ENCODE measurements around the gene MUC22. TPM values are rescaled to one million over a fixed set of nuclear protein-coding genes. Genes with fewer than 3 reads are reported as not detected.
"Not testable (repeated sequence)": the region's sequence is repeated elsewhere in the genome, so short reads cannot be mapped to it uniquely, and the experiment has no call there.

MUC22 gene
- total and polyA plus RNA-seq, 2 donors = 0.02 to 0.05 TPM

DNA sequence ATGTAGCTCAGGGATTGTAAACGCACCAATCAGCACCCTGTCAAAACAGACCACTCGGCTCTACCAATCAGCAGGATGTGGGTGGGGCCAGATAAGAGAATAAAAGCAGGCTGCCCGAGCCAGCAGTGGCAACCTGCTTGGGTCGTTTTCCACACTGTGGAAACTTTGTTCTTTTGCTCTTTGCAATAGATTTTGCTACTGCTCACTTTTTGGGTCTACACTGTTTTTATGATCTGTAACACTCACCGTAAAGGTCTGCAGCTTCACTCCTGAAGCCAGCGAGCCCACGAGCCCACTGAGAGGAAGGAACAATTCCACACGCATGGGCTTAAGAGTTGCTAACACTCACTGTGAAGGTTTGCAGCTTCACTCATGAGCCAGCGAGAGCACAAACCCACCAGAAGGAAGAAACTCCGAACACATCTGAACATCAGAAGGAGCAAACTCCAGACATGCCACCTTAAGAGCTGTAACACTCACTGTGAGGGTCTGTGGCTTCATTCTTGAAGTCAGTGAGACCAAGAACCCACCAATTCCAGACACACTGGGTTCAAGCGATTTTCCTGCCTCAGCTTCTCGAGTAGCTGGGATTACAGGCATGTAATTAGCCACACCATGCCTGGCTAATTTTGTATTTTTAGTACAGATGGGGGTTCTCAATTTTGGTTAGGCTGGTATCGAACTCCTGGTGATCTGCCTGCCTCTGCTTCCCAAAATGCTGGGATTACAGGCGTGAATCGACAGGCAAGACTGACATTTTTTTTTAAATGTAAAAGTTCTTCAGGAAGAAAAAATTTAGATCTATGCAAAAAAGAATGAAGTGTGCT is 11.6 kb downstream of the MUC22 start:
- H3K27me3 ChIP-seq (ENCODE audit: control insufficient read depth in 2 of 2, insufficient read depth in 1 of 2, low read length in 1 of 2); H3K4me1 ChIP-seq (ENCODE audit: control insufficient read depth in 2 of 2, insufficient read depth in 2 of 2, low read length in 2 of 2); DNase-seq (ENCODE audit: low read depth in 6 of 9, low spot score in 9 of 9); H3K36me3 ChIP-seq (ENCODE audit: control insufficient read depth in 2 of 2, insufficient read depth in 2 of 2, low read length in 1 of 2); H3K9me3 ChIP-seq (ENCODE audit: control insufficient read depth in 2 of 2, insufficient read depth in 1 of 2, low read length in 1 of 2); H3K4me3 ChIP-seq (ENCODE audit: low read length in 2 of 2); H3K27ac ChIP-seq (ENCODE audit: low read depth in 1 of 2, low read length in 1 of 2): not testable (repeated sequence)
- 84% methylated on average over 15 of the region's 15 CpGs for WGBS

DNA sequence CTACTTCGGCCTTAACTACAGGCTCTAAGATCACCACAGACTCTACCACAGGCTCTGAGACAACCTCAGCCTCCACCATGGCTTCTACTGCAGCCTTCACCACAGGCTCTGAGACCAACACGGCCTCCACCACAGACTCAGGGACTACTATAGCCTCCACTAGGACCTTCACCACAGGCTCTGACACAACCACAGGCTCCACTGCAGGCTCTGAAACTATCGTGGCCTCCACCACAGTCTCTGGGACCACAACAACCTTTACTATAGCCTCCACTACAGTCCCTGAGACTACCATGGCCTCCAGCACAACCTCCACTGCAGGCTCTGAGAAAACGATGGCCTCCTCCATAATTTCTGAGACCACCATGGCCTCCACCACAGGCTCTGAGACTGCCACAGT is 15.3 kb downstream of the MUC22 start:
- Histone ChIP-seq H3K27ac (ENCODE audit: low read depth in 1 of 2, low read length in 1 of 2) (no peak overlapping the region), H3K36me3 (ENCODE audit: control insufficient read depth in 2 of 2, insufficient read depth in 2 of 2, low read length in 1 of 2) (no peaks in the 10 kb centered on the region), H3K27me3 (ENCODE audit: control insufficient read depth in 2 of 2, insufficient read depth in 1 of 2, low read length in 1 of 2) (peaks cover 0 to 4% of the 10 kb centered on the region in 2 donors), H3K4me1 (ENCODE audit: control insufficient read depth in 2 of 2, insufficient read depth in 2 of 2, low read length in 2 of 2) (no peaks in the 10 kb centered on the region), H3K9me3 (ENCODE audit: control insufficient read depth in 2 of 2, insufficient read depth in 1 of 2, low read length in 1 of 2) (peaks cover 1 to 4% of the 10 kb centered on the region in 2 donors), H3K4me3 (ENCODE audit: low read length in 2 of 2) (no peak overlapping the region)
- 89% methylated on average over 4 of the region's 4 CpGs for WGBS
- no peak for DNase-seq (ENCODE audit: low read depth in 6 of 9, low spot score in 9 of 9)

DNA sequence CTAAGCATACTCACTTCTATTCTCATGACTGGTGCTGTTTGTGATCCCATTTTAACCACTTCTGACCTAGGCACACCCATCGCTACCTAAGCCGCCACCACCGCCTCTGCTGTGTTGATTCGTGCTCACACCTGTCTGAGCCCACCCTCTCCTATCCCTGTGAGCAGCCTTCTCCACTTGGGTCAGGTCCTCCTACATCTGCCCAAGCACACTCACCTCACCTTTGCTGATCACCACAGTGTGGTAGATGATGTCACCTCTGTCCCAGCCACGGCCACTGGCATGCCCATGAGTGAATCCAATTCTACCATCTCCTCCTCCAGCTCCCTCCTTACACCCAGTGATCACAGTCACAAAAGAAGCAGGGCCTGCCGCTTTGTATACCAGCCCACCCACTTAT is 20.8 kb downstream of the MUC22 start:
- Histone ChIP-seq H3K4me1 (ENCODE audit: control insufficient read depth in 2 of 2, insufficient read depth in 2 of 2, low read length in 2 of 2) (no peaks in the 10 kb centered on the region), H3K27me3 (ENCODE audit: control insufficient read depth in 2 of 2, insufficient read depth in 1 of 2, low read length in 1 of 2) (peaks cover 0 to 11% of the 10 kb centered on the region in 2 donors), H3K27ac (ENCODE audit: low read depth in 1 of 2, low read length in 1 of 2) (no peak overlapping the region), H3K9me3 (ENCODE audit: control insufficient read depth in 2 of 2, insufficient read depth in 1 of 2, low read length in 1 of 2) (peaks cover 0 to 4% of the 10 kb centered on the region in 2 donors), H3K36me3 (ENCODE audit: control insufficient read depth in 2 of 2, insufficient read depth in 2 of 2, low read length in 1 of 2) (no peaks in the 10 kb centered on the region), H3K4me3 (ENCODE audit: low read length in 2 of 2) (no peak overlapping the region)
- no peak for DNase-seq (ENCODE audit: low read depth in 6 of 9, low spot score in 9 of 9)
- WGBS = 97% methylated on average over 6 of the region's 6 CpGs

DNA sequence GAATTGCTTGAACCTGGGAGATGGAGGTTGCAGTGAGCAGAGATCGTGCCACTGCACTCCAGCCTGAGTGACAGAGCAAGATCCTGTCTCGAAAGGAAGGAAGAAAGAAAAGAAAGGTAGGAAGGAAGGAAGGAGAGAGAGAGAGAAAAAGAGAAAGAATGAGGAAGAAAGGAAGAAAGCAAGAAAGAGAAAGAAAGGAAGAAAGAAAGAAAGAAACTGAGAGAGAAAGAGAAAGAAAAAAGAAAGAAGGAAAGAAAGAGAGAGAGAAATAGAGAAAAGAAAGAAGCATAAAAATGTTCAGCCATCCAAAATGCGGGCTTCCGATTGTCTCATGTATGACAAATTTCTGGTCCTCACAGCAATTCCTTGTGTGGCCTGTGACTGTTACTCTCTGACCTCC is 22.8 kb downstream of the MUC22 start:
- H3K4me1 ChIP-seq (ENCODE audit: control insufficient read depth in 2 of 2, insufficient read depth in 2 of 2, low read length in 2 of 2) = no peaks in the 10 kb centered on the region
- no peaks in the 10 kb centered on the region for H3K36me3 ChIP-seq (ENCODE audit: control insufficient read depth in 2 of 2, insufficient read depth in 2 of 2, low read length in 1 of 2)
- H3K27ac ChIP-seq (ENCODE audit: low read depth in 1 of 2, low read length in 1 of 2) = no peak overlapping the region
- no peak for DNase-seq (ENCODE audit: low read depth in 6 of 9, low spot score in 9 of 9)
- WGBS = 95% methylated on average over 4 of the region's 4 CpGs
- H3K27me3 ChIP-seq (ENCODE audit: control insufficient read depth in 2 of 2, insufficient read depth in 1 of 2, low read length in 1 of 2) = peaks cover 0 to 17% of the 10 kb centered on the region in 2 donors
- no peaks in the 10 kb centered on the region for H3K9me3 ChIP-seq (ENCODE audit: control insufficient read depth in 2 of 2, insufficient read depth in 1 of 2, low read length in 1 of 2)
- no peak overlapping the region for H3K4me3 ChIP-seq (ENCODE audit: low read length in 2 of 2)

DNA sequence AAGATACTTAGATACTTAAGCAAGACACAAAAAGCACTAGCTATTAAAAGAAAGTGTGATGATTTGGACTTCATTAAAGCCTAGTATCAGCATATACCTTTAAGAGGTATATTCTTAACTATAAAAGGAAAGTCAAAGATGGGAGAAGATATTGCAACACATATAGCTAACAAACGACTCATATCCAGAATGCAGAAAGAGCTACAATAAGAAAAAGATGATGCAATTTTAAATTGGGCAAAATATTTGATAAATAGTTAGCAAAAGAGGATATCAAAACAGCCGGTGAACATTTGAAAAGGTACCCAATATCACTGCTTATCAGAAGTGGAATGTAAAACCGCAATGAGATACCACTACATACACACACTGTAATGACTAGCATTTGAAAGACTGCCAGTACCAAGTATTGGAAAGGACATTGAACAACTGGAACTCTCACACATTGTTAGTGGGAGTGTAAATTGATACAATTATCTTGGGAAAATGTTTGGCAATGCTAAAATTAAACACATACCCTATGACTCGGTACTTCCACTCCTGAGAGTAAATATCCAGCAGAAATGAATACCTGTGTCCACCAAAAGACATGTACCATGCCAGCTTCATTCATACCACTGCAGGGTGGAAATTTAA is 25.7 kb downstream of the MUC22 start:
- no peak for DNase-seq (ENCODE audit: low read depth in 6 of 9, low spot score in 9 of 9)
- 87% methylated on average over 4 of the region's 4 CpGs for WGBS
- Histone ChIP-seq H3K4me3 (ENCODE audit: low read length in 2 of 2) (no peak overlapping the region), H3K27me3 (ENCODE audit: control insufficient read depth in 2 of 2, insufficient read depth in 1 of 2, low read length in 1 of 2) (peaks cover 0 to 21% of the 10 kb centered on the region in 2 donors), H3K4me1 (ENCODE audit: control insufficient read depth in 2 of 2, insufficient read depth in 2 of 2, low read length in 2 of 2) (no peaks in the 10 kb centered on the region), H3K9me3 (ENCODE audit: control insufficient read depth in 2 of 2, insufficient read depth in 1 of 2, low read length in 1 of 2) (no peaks in the 10 kb centered on the region), H3K27ac (ENCODE audit: low read depth in 1 of 2, low read length in 1 of 2) (no peak overlapping the region), H3K36me3 (ENCODE audit: control insufficient read depth in 2 of 2, insufficient read depth in 2 of 2, low read length in 1 of 2) (no peaks in the 10 kb centered on the region)

DNA sequence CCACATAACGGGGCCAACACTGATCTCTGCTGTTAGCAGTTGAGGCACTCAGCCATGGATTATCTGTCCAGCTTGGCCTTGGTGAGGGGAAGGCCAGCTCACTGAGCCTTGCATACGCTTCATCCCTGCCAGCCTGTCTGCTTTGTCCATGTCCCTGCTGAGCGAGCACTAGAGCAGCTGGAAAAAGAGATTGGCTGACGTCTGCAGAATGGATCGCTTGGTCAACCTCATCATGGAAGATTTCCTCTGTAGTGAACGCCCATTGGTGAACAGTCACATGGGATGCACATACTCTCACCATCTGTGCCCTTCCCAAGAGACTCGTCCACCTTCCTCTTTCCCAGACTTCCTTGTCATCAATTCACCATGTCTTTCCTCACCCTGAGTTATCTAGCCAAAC is 26.9 kb downstream of the MUC22 start:
- no peak for DNase-seq (ENCODE audit: low read depth in 6 of 9, low spot score in 9 of 9)
- H3K27ac ChIP-seq (ENCODE audit: low read depth in 1 of 2, low read length in 1 of 2) = no peak overlapping the region
- H3K4me3 ChIP-seq (ENCODE audit: low read length in 2 of 2) = no peak overlapping the region
- no peaks in the 10 kb centered on the region for H3K36me3 ChIP-seq (ENCODE audit: control insufficient read depth in 2 of 2, insufficient read depth in 2 of 2, low read length in 1 of 2)
- no peaks in the 10 kb centered on the region for H3K4me1 ChIP-seq (ENCODE audit: control insufficient read depth in 2 of 2, insufficient read depth in 2 of 2, low read length in 2 of 2)
- no peaks in the 10 kb centered on the region for H3K9me3 ChIP-seq (ENCODE audit: control insufficient read depth in 2 of 2, insufficient read depth in 1 of 2, low read length in 1 of 2)
- 92% methylated on average over 7 of the region's 7 CpGs for WGBS
- H3K27me3 ChIP-seq (ENCODE audit: control insufficient read depth in 2 of 2, insufficient read depth in 1 of 2, low read length in 1 of 2) = peaks cover 0 to 20% of the 10 kb centered on the region in 2 donors

DNA sequence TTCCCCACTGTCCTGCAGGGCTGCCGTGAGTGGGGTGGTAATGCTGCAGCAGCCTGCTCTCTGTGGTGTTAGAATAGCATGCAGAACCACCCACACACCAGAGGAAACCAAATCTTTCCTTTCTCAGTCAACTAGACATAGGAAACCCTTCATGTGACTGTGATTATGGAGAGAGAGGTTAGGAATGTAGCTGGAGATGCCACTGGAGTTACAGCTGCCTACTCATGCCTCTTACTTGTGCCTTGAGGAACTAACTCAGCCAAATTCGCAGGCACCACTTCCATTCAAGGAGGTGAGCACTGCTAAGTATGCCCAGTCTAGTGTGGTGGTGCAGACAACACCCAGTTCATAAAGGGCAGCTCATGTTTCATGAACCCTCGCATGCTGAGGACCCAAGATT is 27.4 kb downstream of the MUC22 start:
- Histone ChIP-seq H3K27me3 (ENCODE audit: control insufficient read depth in 2 of 2, insufficient read depth in 1 of 2, low read length in 1 of 2) (peaks cover 0 to 20% of the 10 kb centered on the region in 2 donors), H3K36me3 (ENCODE audit: control insufficient read depth in 2 of 2, insufficient read depth in 2 of 2, low read length in 1 of 2) (no peaks in the 10 kb centered on the region), H3K4me1 (ENCODE audit: control insufficient read depth in 2 of 2, insufficient read depth in 2 of 2, low read length in 2 of 2) (no peaks in the 10 kb centered on the region), H3K9me3 (ENCODE audit: control insufficient read depth in 2 of 2, insufficient read depth in 1 of 2, low read length in 1 of 2) (no peaks in the 10 kb centered on the region), H3K4me3 (ENCODE audit: low read length in 2 of 2) (no peak overlapping the region), H3K27ac (ENCODE audit: low read depth in 1 of 2, low read length in 1 of 2) (no peak overlapping the region)
- no peak for DNase-seq (ENCODE audit: low read depth in 6 of 9, low spot score in 9 of 9)
- 57% methylated on average over 3 of the region's 3 CpGs for WGBS

DNA sequence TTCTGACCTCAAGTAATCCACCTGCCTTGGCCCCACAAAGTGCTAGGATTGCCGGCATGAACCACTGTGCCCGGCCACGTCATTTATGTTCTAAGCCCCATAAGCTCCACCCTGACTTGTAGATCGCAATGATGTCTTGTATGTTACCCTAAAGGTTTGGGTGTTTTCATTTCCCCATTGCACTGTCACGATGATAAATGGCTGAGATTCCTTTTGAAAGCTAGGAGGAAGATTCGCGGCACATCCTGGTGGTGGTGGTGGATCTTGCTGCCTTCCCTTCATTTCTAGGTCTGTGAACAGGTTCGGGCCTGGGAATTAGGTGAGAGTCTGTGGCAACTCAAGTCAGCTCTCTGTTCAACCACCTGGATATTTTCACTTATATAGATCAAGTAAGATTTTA is 28.3 kb downstream of the MUC22 start:
- Histone ChIP-seq H3K36me3 (ENCODE audit: control insufficient read depth in 2 of 2, insufficient read depth in 2 of 2, low read length in 1 of 2) (no peaks in the 10 kb centered on the region), H3K4me1 (ENCODE audit: control insufficient read depth in 2 of 2, insufficient read depth in 2 of 2, low read length in 2 of 2) (no peaks in the 10 kb centered on the region), H3K27ac (ENCODE audit: low read depth in 1 of 2, low read length in 1 of 2) (no peak overlapping the region), H3K27me3 (ENCODE audit: control insufficient read depth in 2 of 2, insufficient read depth in 1 of 2, low read length in 1 of 2) (peaks cover 0 to 20% of the 10 kb centered on the region in 2 donors), H3K4me3 (ENCODE audit: low read length in 2 of 2) (no peak overlapping the region), H3K9me3 (ENCODE audit: control insufficient read depth in 2 of 2, insufficient read depth in 1 of 2, low read length in 1 of 2) (no peaks in the 10 kb centered on the region)
- WGBS = 96% methylated on average over 8 of the region's 8 CpGs
- no peak for DNase-seq (ENCODE audit: low read depth in 6 of 9, low spot score in 9 of 9)

DNA sequence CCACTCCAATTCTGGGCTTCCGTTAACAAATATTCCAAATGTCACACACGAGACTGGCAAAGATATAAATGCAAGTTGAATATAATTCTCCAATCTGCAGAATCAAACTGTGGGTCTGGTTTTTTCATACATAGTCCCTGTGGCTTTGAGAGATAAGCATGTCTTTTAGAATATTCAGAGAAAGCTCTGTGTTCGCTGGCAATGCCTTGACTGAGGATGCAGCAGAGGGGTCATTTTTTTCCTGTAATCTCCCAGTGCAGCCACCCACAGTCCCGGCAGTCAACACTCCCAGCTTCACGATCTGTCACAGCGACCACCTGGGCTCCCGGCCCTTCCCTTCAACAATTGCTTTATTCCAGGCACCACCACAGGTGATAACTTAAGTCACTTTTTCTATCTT is 30.5 kb downstream of the MUC22 start:
- Histone ChIP-seq H3K4me3 (ENCODE audit: low read length in 2 of 2) (no peak overlapping the region), H3K36me3 (ENCODE audit: control insufficient read depth in 2 of 2, insufficient read depth in 2 of 2, low read length in 1 of 2) (no peaks in the 10 kb centered on the region), H3K27ac (ENCODE audit: low read depth in 1 of 2, low read length in 1 of 2) (no peak overlapping the region), H3K9me3 (ENCODE audit: control insufficient read depth in 2 of 2, insufficient read depth in 1 of 2, low read length in 1 of 2) (no peaks in the 10 kb centered on the region), H3K27me3 (ENCODE audit: control insufficient read depth in 2 of 2, insufficient read depth in 1 of 2, low read length in 1 of 2) (peaks cover 0 to 16% of the 10 kb centered on the region in 2 donors), H3K4me1 (ENCODE audit: control insufficient read depth in 2 of 2, insufficient read depth in 2 of 2, low read length in 2 of 2) (no peaks in the 10 kb centered on the region)
- no peak for DNase-seq (ENCODE audit: low read depth in 6 of 9, low spot score in 9 of 9)
- WGBS = 84% methylated on average over 7 of the region's 7 CpGs
